Neural cell (in vitro differentiated cells): ENCODE results near the gene LPP. TPM values are rescaled to one million over a fixed set of nuclear protein-coding genes. Genes with fewer than 3 reads are reported as not detected.

ENCODE experiments used
- H2AFZ ChIP-seq: fragments of 200-600, 300-800 bp; sonication (generic), shearing (Covaris generic); 2 replicates; pipeline ENCODE4 v1.6.0; 2014; ENCODE audit warnings: low read depth, mild to moderate bottlenecking, antibody characterized with exemption, low read length, moderate library complexity
- H3F3A ChIP-seq: fragments of 200-600 bp; shearing (Covaris generic); 2 replicates; pipeline ENCODE4 v1.6.1; 2016; ENCODE audit warnings: mild to moderate bottlenecking, moderate library complexity, mixed read lengths, antibody characterized with exemption, low read length; ENCODE audit not compliant: insufficient read depth, poor library complexity, severe bottlenecking
- H3K27ac ChIP-seq: fragments of 200-600, 300-800 bp; sonication (generic), shearing (Covaris generic); 2 replicates; pipeline ENCODE4 v1.5.1; 2014; ENCODE audit warnings: mild to moderate bottlenecking, low read length, moderate library complexity
- H3K27me3 ChIP-seq: fragments of 300-800, 200-600 bp; sonication (generic), shearing (Covaris generic); 2 replicates; pipeline ENCODE4 v1.6.0; 2014; ENCODE audit warnings: mild to moderate bottlenecking, low read depth, low read length, moderate library complexity; ENCODE audit not compliant: insufficient read depth
- H3K36me3 ChIP-seq: fragments of 300-800, 200-600 bp; sonication (generic), shearing (Covaris generic); 2 replicates; pipeline ENCODE4 v1.5.1; 2014; ENCODE audit warnings: mild to moderate bottlenecking, antibody characterized with exemption, low read length, moderate library complexity; ENCODE audit not compliant: insufficient read depth
- H3K4me2 ChIP-seq: fragments of 300-800, 200-600 bp; sonication (generic), shearing (Covaris generic); 2 replicates; pipeline ENCODE4 v1.6.0; 2014; ENCODE audit warnings: mild to moderate bottlenecking, low read length
- H3K4me3 ChIP-seq: fragments of 300-800, 200-600 bp; sonication (generic), shearing (Covaris generic); 2 replicates; pipeline ENCODE4 v1.5.1; 2014; ENCODE audit warnings: mild to moderate bottlenecking, low read length, moderate library complexity
- H3K79me2 ChIP-seq: fragments of 200-600 bp; shearing (Covaris generic); replicated peaks from 2 replicates; pipeline ENCODE4 v1.6.0; 2014; ENCODE audit warnings: mild to moderate bottlenecking, low read length, moderate library complexity; ENCODE audit not compliant: insufficient read depth
- H3K9ac ChIP-seq: fragments of 300-800, 200-600 bp; sonication (generic), shearing (Covaris generic); 2 replicates; pipeline ENCODE4 v1.6.1; 2016; ENCODE audit warnings: mild to moderate bottlenecking, low read length, mixed read lengths
- H3K9me2 ChIP-seq: fragments of 200-600 bp; shearing (Covaris generic); 2 replicates; pipeline ENCODE4 v1.6.1; 2016; ENCODE audit warnings: mild to moderate bottlenecking, low read length, mixed read lengths; ENCODE audit not compliant: insufficient read depth
- H3K9me3 ChIP-seq: fragments of 200-600, 300-800 bp; sonication (generic), shearing (Covaris generic); 2 replicates; pipeline ENCODE4 v1.6.1; 2016; ENCODE audit warnings: mild to moderate bottlenecking, mixed run types, low read length, moderate library complexity, mixed read lengths
- H4K20me1 ChIP-seq: fragments of 200-600 bp; shearing (Covaris generic); 2 replicates; pipeline ENCODE4 v1.6.1; 2016; ENCODE audit warnings: mild to moderate bottlenecking, mixed run types; ENCODE audit not compliant: insufficient read depth
- CTCF ChIP-seq: fragments of 450-650 bp; IDR thresholded peaks from 2 replicates; pipeline ENCODE4 v1.5.1; 2014; ENCODE audit warnings: antibody characterized with exemption, mild to moderate bottlenecking, moderate library complexity; ENCODE audit not compliant: poor library complexity, severe bottlenecking
- EP300 ChIP-seq: fragments of 450-650 bp; conservative IDR thresholded peaks from 2 replicates; pipeline ENCODE4 v1.6.1; 2014; ENCODE audit warnings: antibody characterized with exemption, mild to moderate bottlenecking, moderate library complexity; ENCODE audit not compliant: poor library complexity, severe bottlenecking
- EZH2 ChIP-seq: fragments of 200-600, 300-800 bp; shearing (Covaris generic), sonication (generic); IDR thresholded peaks from 2 replicates; pipeline ENCODE4 v1.6.1; 2014; ENCODE audit warnings: antibody characterized with exemption, low read length, borderline replicate concordance, mild to moderate bottlenecking; ENCODE audit not compliant: insufficient read depth, poor library complexity, severe bottlenecking
- MXI1 ChIP-seq: fragments of 450-650 bp; conservative IDR thresholded peaks from 2 replicates; pipeline ENCODE4 v1.6.1; 2014; ENCODE audit warnings: antibody characterized with exemption, mild to moderate bottlenecking; ENCODE audit not compliant: poor library complexity, severe bottlenecking
- POLR2AphosphoS5 ChIP-seq: IDR thresholded peaks from 2 replicates; pipeline ENCODE4 v1.6.1; 2012
- RAD21 ChIP-seq: fragments of 450-650 bp; conservative IDR thresholded peaks from 2 replicates; pipeline ENCODE4 v1.6.1; 2014; ENCODE audit warnings: antibody characterized with exemption, mild to moderate bottlenecking, moderate library complexity
- REST ChIP-seq: IDR thresholded peaks from 2 replicates; pipeline ENCODE4 v1.6.1; 2012; ENCODE audit warnings: borderline replicate concordance
- SMC3 ChIP-seq: fragments of 450-650 bp; conservative IDR thresholded peaks from 2 replicates; pipeline ENCODE4 v1.6.1; 2014; ENCODE audit warnings: antibody characterized with exemption, mild to moderate bottlenecking, moderate library complexity; ENCODE audit not compliant: poor library complexity
- TAF1 ChIP-seq: IDR thresholded peaks from 2 replicates; pipeline ENCODE4 v1.6.1; 2012; ENCODE audit warnings: low read depth
- polyA plus RNA-seq: library from polyadenylated mRNA; depleted of rRNA; stranded (reverse); fragments of >200 nt; gene quantifications from 2 replicates; pipeline ENCODE4 v1.2.3, GENCODE V29; 2014

LPP gene
- polyA plus RNA-seq, 1 donor from 2014 or later: 3.0 TPM

- Histone ChIP-seq H3K4me2 (no peak overlapping the region), H3K9ac (no peak overlapping the region), H3K36me3 (no peaks in the 10 kb centered on the region), H3K9me2 (no peaks in the 10 kb centered on the region), H3F3A (no peaks in the 10 kb centered on the region), H3K27ac (no peak overlapping the region), H3K9me3 (no peaks in the 10 kb centered on the region), H3K79me2 (no peaks in the 10 kb centered on the region), H2AFZ (no peak overlapping the region), H3K4me3 (no peak overlapping the region), H3K27me3 (no peaks in the 10 kb centered on the region), H4K20me1 (no peaks in the 10 kb centered on the region)
- TF ChIP-seq SMC3 (no peak), CTCF (no peak), POLR2AphosphoS5 (no peak), MXI1 (no peak), EZH2 (no peak), TAF1 (no peak), EP300 (no peak), RAD21 (no peak), REST (no peak)
Observed at GRCh38 chr3:188931531-188931930, 777.6 kb downstream of the LPP start.

- Histone ChIP-seq H3K9me3 (no peaks in the 10 kb centered on the region), H3K36me3 (no peaks in the 10 kb centered on the region), H3F3A (no peaks in the 10 kb centered on the region), H3K9ac (no peak overlapping the region), H3K9me2 (no peaks in the 10 kb centered on the region), H3K4me2 (no peak overlapping the region), H3K79me2 (no peaks in the 10 kb centered on the region), H3K27me3 (no peaks in the 10 kb centered on the region), H3K27ac (no peak overlapping the region), H2AFZ (no peak overlapping the region), H4K20me1 (no peaks in the 10 kb centered on the region), H3K4me3 (no peak overlapping the region)
- no peak for TF ChIP-seq SMC3
- no peak for TF ChIP-seq EP300
- no peak for TF ChIP-seq TAF1
- TF ChIP-seq CTCF: no peak
- TF ChIP-seq MXI1: no peak
- TF ChIP-seq EZH2: no peak
- no peak for TF ChIP-seq POLR2AphosphoS5
- TF ChIP-seq RAD21: no peak
- no peak for TF ChIP-seq REST
Observed at GRCh38 chr3:188934989-188935388, 781.0 kb downstream of the LPP start.
